WTC11 (cell line): ENCODE data around the gene MBP. TPM values are rescaled to one million over a fixed set of nuclear protein-coding genes. Genes with fewer than 3 reads are reported as not detected.

Experiments
- ATAC-seq: fragments of 200-7000 bp; cut with Tn5 transposase; 2 replicates; pipeline ENCODE4 v1.10.0; 2021; ENCODE audit warnings: mild to moderate bottlenecking, moderate library complexity
- CTCF ChIA-PET: fragments of 300-600 bp; sonication (Branson Sonifier 250); formaldehyde crosslinking; loops from one replicate; lab custom pipeline; 2021; ENCODE audit warnings: antibody characterized with exemption; lab: Charles Lee
- POLR2A ChIA-PET: fragments of 350-600 bp; sonication (Branson Sonifier 250); formaldehyde crosslinking; loops from one replicate; lab custom pipeline; 2021; ENCODE audit warnings: antibody characterized with exemption; lab: Charles Lee
- DNase-seq: peaks from one replicate; pipeline ENCODE4 v3.0.0; 2021; ENCODE audit warnings: low spot score
- H3K27ac Mint-ChIP-seq: 2 replicates; pipeline ENCODE4 v1.8.0; 2021; ENCODE audit warnings: mixed read lengths
- H3K27me3 Mint-ChIP-seq: 2 replicates; pipeline ENCODE4 v1.8.0; 2021; ENCODE audit warnings: low read depth, mild to moderate bottlenecking, moderate library complexity, mixed read lengths
- H3K36me3 Mint-ChIP-seq: 2 replicates; pipeline ENCODE4 v1.8.0; 2021; ENCODE audit warnings: mixed read lengths
- H3K4me1 Mint-ChIP-seq: 2 replicates; pipeline ENCODE4 v1.8.0; 2022; ENCODE audit warnings: mixed read lengths
- H3K4me3 Mint-ChIP-seq: 2 replicates; pipeline ENCODE4 v1.8.0; 2021; ENCODE audit warnings: mild to moderate bottlenecking, moderate library complexity, mixed read lengths
- H3K9me3 Mint-ChIP-seq: 2 replicates; pipeline ENCODE4 v1.8.0; 2021; ENCODE audit warnings: mixed read lengths
- CREB1 ChIP-seq: sonication (generic); formaldehyde crosslinking; IDR thresholded peaks from 2 replicates; pipeline ENCODE4 v1.8.0; 2023; ENCODE audit warnings: mild to moderate bottlenecking, missing genetic modification reagents
- EMX1 ChIP-seq: fragments of 250-450 bp; sonication (Bioruptor Pico); IDR thresholded peaks from 2 replicates; pipeline ENCODE4 v1.8.0; 2021; ENCODE audit warnings: mild to moderate bottlenecking
- GTF2I ChIP-seq: fragments of 250-450 bp; sonication (Bioruptor Pico); conservative IDR thresholded peaks from 2 replicates; pipeline ENCODE4 v1.4.0; 2021; ENCODE audit warnings: mild to moderate bottlenecking
- JUN ChIP-seq: sonication (generic); formaldehyde crosslinking; IDR thresholded peaks from 2 replicates; pipeline ENCODE4 v1.8.0; 2023; ENCODE audit warnings: mild to moderate bottlenecking, missing genetic modification reagents
- MXD4 ChIP-seq: fragments of 250-450 bp; sonication (Bioruptor Pico); IDR thresholded peaks from 2 replicates; pipeline ENCODE4 v1.8.0; 2021; ENCODE audit warnings: mild to moderate bottlenecking, moderate library complexity, borderline replicate concordance
- MYBL2 ChIP-seq: sonication (generic); formaldehyde crosslinking; IDR thresholded peaks from 2 replicates; pipeline ENCODE4 v1.8.1; 2023; ENCODE audit warnings: mild to moderate bottlenecking, moderate library complexity, missing genetic modification reagents
- NFYB ChIP-seq: sonication (generic); formaldehyde crosslinking; conservative IDR thresholded peaks from 2 replicates; pipeline ENCODE4 v1.8.0; 2022; ENCODE audit warnings: low read depth, missing genetic modification reagents
- TEAD1 ChIP-seq: sonication (generic); formaldehyde crosslinking; IDR thresholded peaks from 2 replicates; pipeline ENCODE4 v1.8.0; 2022; ENCODE audit warnings: mild to moderate bottlenecking, missing genetic modification reagents
- ZNF263 ChIP-seq: sonication (generic); formaldehyde crosslinking; IDR thresholded peaks from 2 replicates; pipeline ENCODE4 v1.8.1; 2022; ENCODE audit warnings: low read depth, mild to moderate bottlenecking, moderate library complexity, missing genetic modification reagents
- ZNF317 ChIP-seq: sonication (generic); formaldehyde crosslinking; IDR thresholded peaks from 2 replicates; pipeline ENCODE4 v1.8.1; 2023; ENCODE audit warnings: low read depth, mild to moderate bottlenecking, moderate library complexity, missing genetic modification reagents, borderline replicate concordance
- ZNF396 ChIP-seq: fragments of 250-450 bp; sonication (Bioruptor Pico); IDR thresholded peaks from 2 replicates; pipeline ENCODE4 v1.8.0; 2021; ENCODE audit warnings: mild to moderate bottlenecking, moderate library complexity, borderline replicate concordance
- total RNA-seq: library from RNA; stranded (reverse); gene quantifications from 3 replicates; pipeline ENCODE4 v1.2.3, GENCODE V29; 2021
- TF ChIP-seq, protein P1 (sequence below): sonication (generic); formaldehyde crosslinking; IDR thresholded peaks from 2 replicates; pipeline ENCODE4 v1.8.0; 2023; ENCODE audit warnings: mild to moderate bottlenecking, missing genetic modification reagents
- TF ChIP-seq, protein P2 (sequence below): sonication (generic); formaldehyde crosslinking; IDR thresholded peaks from 2 replicates; pipeline ENCODE4 v1.8.1; 2023; ENCODE audit warnings: mild to moderate bottlenecking, missing genetic modification reagents, moderate library complexity
- TF ChIP-seq, protein P3 (sequence below): sonication (generic); formaldehyde crosslinking; IDR thresholded peaks from 2 replicates; pipeline ENCODE4 v1.8.1; 2023; ENCODE audit warnings: mild to moderate bottlenecking, missing genetic modification reagents, moderate library complexity
- TF ChIP-seq, protein P4 (sequence below): sonication (generic); formaldehyde crosslinking; conservative IDR thresholded peaks from 2 replicates; pipeline ENCODE4 v1.8.1; 2022; ENCODE audit warnings: mild to moderate bottlenecking, missing genetic modification reagents
- TF ChIP-seq, protein P5 (sequence below): sonication (generic); formaldehyde crosslinking; IDR thresholded peaks from 2 replicates; pipeline ENCODE4 v1.8.1; 2022; ENCODE audit warnings: missing genetic modification reagents, borderline replicate concordance
- TF ChIP-seq, protein P6 (sequence below): sonication (generic); formaldehyde crosslinking; IDR thresholded peaks from 2 replicates; pipeline ENCODE4 v1.8.0; 2023; ENCODE audit warnings: missing genetic modification reagents
- TF ChIP-seq, protein P7 (sequence below): sonication (generic); formaldehyde crosslinking; IDR thresholded peaks from 2 replicates; pipeline ENCODE4 v1.8.0; 2022; ENCODE audit warnings: mild to moderate bottlenecking, missing genetic modification reagents
- TF ChIP-seq, protein P8 (sequence below): sonication (generic); formaldehyde crosslinking; IDR thresholded peaks from 2 replicates; pipeline ENCODE4 v1.8.0; 2022; ENCODE audit warnings: mild to moderate bottlenecking, missing genetic modification reagents

The MBP gene
- total RNA-seq, 1 experiment from 2014 or later = 19.6 TPM

DNA sequence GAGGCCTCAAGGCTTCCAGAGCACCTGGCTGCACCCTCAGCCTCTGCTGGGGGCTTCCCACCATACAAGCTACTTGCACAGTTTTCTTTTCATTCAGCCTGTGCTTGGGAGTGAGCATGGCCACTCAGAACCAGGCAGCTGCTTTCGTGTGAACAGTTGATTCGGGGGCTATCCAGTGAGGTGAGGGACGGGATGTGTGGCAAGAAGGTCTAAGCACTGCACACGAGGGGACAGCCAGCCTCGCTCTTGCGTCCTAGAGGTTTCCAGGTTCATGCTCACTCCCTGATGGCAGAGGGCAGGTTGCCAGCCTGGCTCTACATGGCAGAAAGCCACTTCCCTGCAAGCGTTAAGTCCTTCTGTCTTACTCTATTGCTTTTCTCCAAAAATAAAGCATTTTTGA, 146.2 kb downstream of the MBP start:
- ATAC-seq = no peak
- Mint-ChIP-seq H3K27ac (no peak overlapping the region), H3K4me1 (peaks cover 33% of the 10 kb centered on the region), H3K9me3 (no peaks in the 10 kb centered on the region), H3K4me3 (no peak overlapping the region), H3K27me3 (no peaks in the 10 kb centered on the region; the same call in 1 of the 2 replicates), H3K36me3 (no peaks in the 10 kb centered on the region)
- ChIA-PET POLR2A (no interaction called here), CTCF (interaction anchor here (0.7 to 7.0 kb wide), 4 partner anchors 13 to 112 kb away, joined by 3 to 67 read pairs (median 4); no protein-coding TSS in a partner anchor)
- no peak for DNase-seq
- TF ChIP-seq, protein P1, sequence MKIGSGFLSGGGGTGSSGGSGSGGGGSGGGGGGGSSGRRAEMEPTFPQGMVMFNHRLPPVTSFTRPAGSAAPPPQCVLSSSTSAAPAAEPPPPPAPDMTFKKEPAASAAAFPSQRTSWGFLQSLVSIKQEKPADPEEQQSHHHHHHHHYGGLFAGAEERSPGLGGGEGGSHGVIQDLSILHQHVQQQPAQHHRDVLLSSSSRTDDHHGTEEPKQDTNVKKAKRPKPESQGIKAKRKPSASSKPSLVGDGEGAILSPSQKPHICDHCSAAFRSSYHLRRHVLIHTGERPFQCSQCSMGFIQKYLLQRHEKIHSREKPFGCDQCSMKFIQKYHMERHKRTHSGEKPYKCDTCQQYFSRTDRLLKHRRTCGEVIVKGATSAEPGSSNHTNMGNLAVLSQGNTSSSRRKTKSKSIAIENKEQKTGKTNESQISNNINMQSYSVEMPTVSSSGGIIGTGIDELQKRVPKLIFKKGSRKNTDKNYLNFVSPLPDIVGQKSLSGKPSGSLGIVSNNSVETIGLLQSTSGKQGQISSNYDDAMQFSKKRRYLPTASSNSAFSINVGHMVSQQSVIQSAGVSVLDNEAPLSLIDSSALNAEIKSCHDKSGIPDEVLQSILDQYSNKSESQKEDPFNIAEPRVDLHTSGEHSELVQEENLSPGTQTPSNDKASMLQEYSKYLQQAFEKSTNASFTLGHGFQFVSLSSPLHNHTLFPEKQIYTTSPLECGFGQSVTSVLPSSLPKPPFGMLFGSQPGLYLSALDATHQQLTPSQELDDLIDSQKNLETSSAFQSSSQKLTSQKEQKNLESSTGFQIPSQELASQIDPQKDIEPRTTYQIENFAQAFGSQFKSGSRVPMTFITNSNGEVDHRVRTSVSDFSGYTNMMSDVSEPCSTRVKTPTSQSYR (CRISPR knock-in tag) = no peak
- no peak for TF ChIP-seq JUN (CRISPR knock-in tag)
- TF ChIP-seq, protein P2, sequence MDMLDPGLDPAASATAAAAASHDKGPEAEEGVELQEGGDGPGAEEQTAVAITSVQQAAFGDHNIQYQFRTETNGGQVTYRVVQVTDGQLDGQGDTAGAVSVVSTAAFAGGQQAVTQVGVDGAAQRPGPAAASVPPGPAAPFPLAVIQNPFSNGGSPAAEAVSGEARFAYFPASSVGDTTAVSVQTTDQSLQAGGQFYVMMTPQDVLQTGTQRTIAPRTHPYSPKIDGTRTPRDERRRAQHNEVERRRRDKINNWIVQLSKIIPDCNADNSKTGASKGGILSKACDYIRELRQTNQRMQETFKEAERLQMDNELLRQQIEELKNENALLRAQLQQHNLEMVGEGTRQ (CRISPR knock-in tag) = no peak
- TF ChIP-seq CREB1 (CRISPR knock-in tag) = no peak

DNA sequence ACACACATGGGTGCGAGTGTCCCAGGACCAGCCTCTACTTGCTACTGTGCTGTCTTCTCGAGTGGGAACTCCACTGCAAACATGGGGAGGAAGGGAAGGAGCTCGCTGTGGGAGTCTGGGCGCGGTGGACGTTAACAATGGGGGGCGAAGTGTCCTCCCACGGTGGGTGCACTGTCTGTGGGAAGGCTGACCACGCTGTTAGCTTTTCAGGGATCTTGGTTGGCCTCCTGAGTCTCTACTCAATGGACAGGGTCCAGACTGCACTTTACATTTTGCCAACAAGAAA, 146.7 kb downstream of the MBP start:
- ATAC-seq (no peak), DNase-seq (no peak)
- CTCF ChIA-PET = interaction anchor here (1.5 to 7.0 kb wide), 6 partner anchors 13 to 368 kb away, joined by 3 to 67 read pairs (median 6); no protein-coding TSS in a partner anchor
- H3K36me3 Mint-ChIP-seq = no peaks in the 10 kb centered on the region
- H3K27me3 Mint-ChIP-seq = no peaks in the 10 kb centered on the region; the same call in 1 of the 2 replicates
- no peaks in the 10 kb centered on the region for H3K9me3 Mint-ChIP-seq
- TF ChIP-seq MYBL2 (CRISPR knock-in tag) (no peak), ZNF263 (CRISPR knock-in tag) (no peak), ZNF396 (no peak), ZNF317 (CRISPR knock-in tag) (no peak), EMX1 (CRISPR knock-in tag) (no peak), GTF2I (CRISPR knock-in tag) (no peak), MXD4 (CRISPR knock-in tag) (no peak), CREB1 (CRISPR knock-in tag) (no peak), NFYB (no peak), TEAD1 (no peak)
- TF ChIP-seq, protein P3, sequence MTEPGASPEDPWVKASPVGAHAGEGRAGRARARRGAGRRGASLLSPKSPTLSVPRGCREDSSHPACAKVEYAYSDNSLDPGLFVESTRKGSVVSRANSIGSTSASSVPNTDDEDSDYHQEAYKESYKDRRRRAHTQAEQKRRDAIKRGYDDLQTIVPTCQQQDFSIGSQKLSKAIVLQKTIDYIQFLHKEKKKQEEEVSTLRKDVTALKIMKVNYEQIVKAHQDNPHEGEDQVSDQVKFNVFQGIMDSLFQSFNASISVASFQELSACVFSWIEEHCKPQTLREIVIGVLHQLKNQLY (CRISPR knock-in tag) = no peak
- TF ChIP-seq, protein P4, sequence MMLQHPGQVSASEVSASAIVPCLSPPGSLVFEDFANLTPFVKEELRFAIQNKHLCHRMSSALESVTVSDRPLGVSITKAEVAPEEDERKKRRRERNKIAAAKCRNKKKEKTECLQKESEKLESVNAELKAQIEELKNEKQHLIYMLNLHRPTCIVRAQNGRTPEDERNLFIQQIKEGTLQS = no peak
- TF ChIP-seq, protein P5, sequence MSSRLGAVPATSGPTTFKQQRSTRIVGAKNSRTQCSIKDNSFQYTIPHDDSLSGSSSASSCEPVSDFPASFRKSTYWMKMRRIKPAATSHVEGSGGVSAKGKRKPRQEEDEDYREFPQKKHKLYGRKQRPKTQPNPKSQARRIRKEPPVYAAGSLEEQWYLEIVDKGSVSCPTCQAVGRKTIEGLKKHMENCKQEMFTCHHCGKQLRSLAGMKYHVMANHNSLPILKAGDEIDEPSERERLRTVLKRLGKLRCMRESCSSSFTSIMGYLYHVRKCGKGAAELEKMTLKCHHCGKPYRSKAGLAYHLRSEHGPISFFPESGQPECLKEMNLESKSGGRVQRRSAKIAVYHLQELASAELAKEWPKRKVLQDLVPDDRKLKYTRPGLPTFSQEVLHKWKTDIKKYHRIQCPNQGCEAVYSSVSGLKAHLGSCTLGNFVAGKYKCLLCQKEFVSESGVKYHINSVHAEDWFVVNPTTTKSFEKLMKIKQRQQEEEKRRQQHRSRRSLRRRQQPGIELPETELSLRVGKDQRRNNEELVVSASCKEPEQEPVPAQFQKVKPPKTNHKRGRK (CRISPR knock-in tag) = no peak
- TF ChIP-seq, protein P6, sequence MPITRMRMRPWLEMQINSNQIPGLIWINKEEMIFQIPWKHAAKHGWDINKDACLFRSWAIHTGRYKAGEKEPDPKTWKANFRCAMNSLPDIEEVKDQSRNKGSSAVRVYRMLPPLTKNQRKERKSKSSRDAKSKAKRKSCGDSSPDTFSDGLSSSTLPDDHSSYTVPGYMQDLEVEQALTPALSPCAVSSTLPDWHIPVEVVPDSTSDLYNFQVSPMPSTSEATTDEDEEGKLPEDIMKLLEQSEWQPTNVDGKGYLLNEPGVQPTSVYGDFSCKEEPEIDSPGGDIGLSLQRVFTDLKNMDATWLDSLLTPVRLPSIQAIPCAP = no peak
- TF ChIP-seq, protein P7, sequence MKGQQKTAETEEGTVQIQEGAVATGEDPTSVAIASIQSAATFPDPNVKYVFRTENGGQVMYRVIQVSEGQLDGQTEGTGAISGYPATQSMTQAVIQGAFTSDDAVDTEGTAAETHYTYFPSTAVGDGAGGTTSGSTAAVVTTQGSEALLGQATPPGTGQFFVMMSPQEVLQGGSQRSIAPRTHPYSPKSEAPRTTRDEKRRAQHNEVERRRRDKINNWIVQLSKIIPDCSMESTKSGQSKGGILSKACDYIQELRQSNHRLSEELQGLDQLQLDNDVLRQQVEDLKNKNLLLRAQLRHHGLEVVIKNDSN (CRISPR knock-in tag) = no peak
- TF ChIP-seq, protein P8, sequence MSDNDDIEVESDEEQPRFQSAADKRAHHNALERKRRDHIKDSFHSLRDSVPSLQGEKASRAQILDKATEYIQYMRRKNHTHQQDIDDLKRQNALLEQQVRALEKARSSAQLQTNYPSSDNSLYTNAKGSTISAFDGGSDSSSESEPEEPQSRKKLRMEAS (CRISPR knock-in tag) = no peak
- H3K4me3 Mint-ChIP-seq = no peak overlapping the region
- H3K27ac Mint-ChIP-seq = no peak overlapping the region
- POLR2A ChIA-PET = no interaction called here
- peaks cover 36% of the 10 kb centered on the region for H3K4me1 Mint-ChIP-seq
